Body of pancreas (tissue), 4 donors: ENCODE measurements around the gene USP9X. TPM values are rescaled to one million over a fixed set of nuclear protein-coding genes. Genes with fewer than 3 reads are reported as not detected.
A peak's percentile ranks its signal among the peaks of the same experiment; 100 is the strongest.

ENCODE experiments used
- ATAC-seq: fragments of 150-250 bp; one replicate; pipeline ENCODE4 v1.9.1; 2016
- DNase-seq, 4 donors: peaks; one replicate each; pipeline ENCODE4 v3.0.0-alpha.2; 2019
- H3K27ac ChIP-seq, 4 donors: fragments of 200-600 bp; sonication (generic); 1 replicate in 3 of 4; 2 replicates in 1 of 4; pipeline versions ENCODE4 v1.5.1 to v1.6.1; 2016 to 2019; ENCODE audit warnings: mild to moderate bottlenecking in 1 of 4, mixed read lengths in 1 of 4, moderate library complexity in 1 of 4
- H3K27me3 ChIP-seq, 2 donors: fragments of 200-600 bp; sonication (generic); one replicate each; pipeline ENCODE4 v1.6.0; 2016; ENCODE audit warnings: mild to moderate bottlenecking in 1 of 2
- H3K36me3 ChIP-seq, 2 donors: fragments of 200-600 bp; sonication (generic); replicated peaks in 1 of 2; 2 replicates each; pipeline ENCODE4 v1.5.1; 2016; ENCODE audit warnings: low read depth in 2 of 2; ENCODE audit not compliant: insufficient read depth in 1 of 2
- H3K4me1 ChIP-seq: fragments of 200-600 bp; sonication (generic); one replicate; pipeline ENCODE4 v1.6.0; 2016
- H3K4me3 ChIP-seq, 2 donors: fragments of 200-600 bp; sonication (generic); 1 replicate in 1 of 2; 2 replicates in 1 of 2; pipeline ENCODE4 v1.5.1; 2016 to 2019
- H3K9me3 ChIP-seq, 3 donors: fragments of 200-600 bp; sonication (generic); 1 replicate in 2 of 3; 2 replicates in 1 of 3; pipeline ENCODE4 v1.5.1; 2016
- CTCF ChIP-seq, 7 experiments: fragments of 450-650 bp in 4 of 7; fragments of 200-600 bp in 3 of 7; sonication (generic) in 3 of 7; IDR thresholded peaks; one replicate each; pipeline ENCODE4 v1.5.1; 2016 to 2019; ENCODE audit warnings: antibody characterized with exemption in 7 of 7
- POLR2A ChIP-seq, 3 donors: fragments of 450-650 bp; IDR thresholded peaks; one replicate each; pipeline ENCODE4 v1.6.1; 2016; ENCODE audit warnings: antibody characterized with exemption in 3 of 3, mild to moderate bottlenecking in 2 of 3
- WGBS, 2 donors: methylation state at CpG; one replicate each; pipeline ENCODE4 v1.1.5; 2017; 5-methylcytosine and 5-hydroxymethylcytosine counted together
- intact Hi-C: fragments of 100-400 bp; cut with DNase I; formaldehyde crosslinking; loops from one replicate; pipeline ENCODE4 v1.15.1; 2023
- total RNA-seq, 2 donors: library from RNA; depleted of rRNA; stranded (reverse); fragments of >200 nt; gene quantifications; one replicate each; pipeline ENCODE4 v1.1.0, GENCODE V29; 2016

Gene USP9X
- total RNA-seq, result 10 to 100 TPM; 51.1 to 58.4 TPM

GRCh38 chrX:41084893-41085511 lies at the start of gene USP9X:
Gene USP9X, plus strand, starts transcription at chrX:41085445. Its CDS starts 38,184 bp downstream, at chrX:41123629.
- intact Hi-C loops, result no loop called here
- no peaks in the 10 kb centered on the region for H3K36me3 ChIP-seq
- H3K4me1 ChIP-seq, result no peaks in the 10 kb centered on the region
- H3K27me3 ChIP-seq, result no peaks in the 10 kb centered on the region
- WGBS, 2 donors, result 2% methylated on average over 33 of the region's 61 CpGs; no CpG with 5 or more reads in 1 of the 2 donors
- DNase-seq (peak; percentile 87 to 94 (median 91)), ATAC-seq (peak; percentile 79)
- no peak for TF ChIP-seq CTCF (IDR thresholded peaks at IDR 0.05)
- peak; percentile 49 to 77 (median 65) for TF ChIP-seq POLR2A (IDR thresholded peaks at IDR 0.05)
- peak within 1 kb of the TSS; percentile 95 to 100 (median 100) for H3K27ac ChIP-seq
- H3K9me3 ChIP-seq, result no peaks in the 10 kb centered on the region
- peak within 1 kb of the TSS; percentile 56 to 93 for H3K4me3 ChIP-seq

GRCh38 chrX:41035582-41035981 lies 49.7 kb upstream of the USP9X start:
- DNase-seq (no peak), ATAC-seq (no peak)
- no peaks in the 10 kb centered on the region for H3K4me1 ChIP-seq
- WGBS, 2 donors, result 17 to 23% methylated on average over 1 of the region's 1 CpG
- no peaks in the 10 kb centered on the region for H3K36me3 ChIP-seq
- intact Hi-C loops, result no loop called here
- no peak for TF ChIP-seq POLR2A (IDR thresholded peaks at IDR 0.05)
- no peak for TF ChIP-seq CTCF (IDR thresholded peaks at IDR 0.05)
- no peak overlapping the region for H3K4me3 ChIP-seq
- H3K27ac ChIP-seq, result no peak overlapping the region
- no peaks in the 10 kb centered on the region for H3K27me3 ChIP-seq
- H3K9me3 ChIP-seq, result no peaks in the 10 kb centered on the region

GRCh38 chrX:41036668-41037326 lies 48.4 kb upstream of the USP9X start:
- intact Hi-C loops, result no loop called here
- no peaks in the 10 kb centered on the region for H3K27me3 ChIP-seq
- H3K27ac ChIP-seq, result no peak overlapping the region
- TF ChIP-seq POLR2A (IDR thresholded peaks at IDR 0.05), result no peak
- TF ChIP-seq CTCF (IDR thresholded peaks at IDR 0.05), result no peak
- 71 to 76% methylated on average over 6 to 9 of the region's 9 CpGs for WGBS, 2 donors
- H3K4me1 ChIP-seq, result no peaks in the 10 kb centered on the region
- DNase-seq (no peak), ATAC-seq (no peak)
- no peaks in the 10 kb centered on the region for H3K9me3 ChIP-seq
- H3K36me3 ChIP-seq, result no peaks in the 10 kb centered on the region
- H3K4me3 ChIP-seq, result no peak overlapping the region

GRCh38 chrX:41043196-41043595 lies 42.0 kb upstream of the USP9X start:
- DNase-seq (no peak), ATAC-seq (no peak)
- intact Hi-C loops, result no loop called here
- 74 to 80% methylated on average over 6 of the region's 6 CpGs for WGBS, 2 donors
- Histone ChIP-seq H3K9me3 (no peaks in the 10 kb centered on the region), H3K36me3 (no peaks in the 10 kb centered on the region), H3K27ac (no peak overlapping the region), H3K4me3 (no peak overlapping the region), H3K27me3 (no peaks in the 10 kb centered on the region), H3K4me1 (no peaks in the 10 kb centered on the region)
- TF ChIP-seq POLR2A (IDR thresholded peaks at IDR 0.05), result no peak
- TF ChIP-seq CTCF (IDR thresholded peaks at IDR 0.05), result no peak
